M059J (cell line): ENCODE measurements around the gene DONSON. TPM values are rescaled to one million over a fixed set of nuclear protein-coding genes. Genes with fewer than 3 reads are reported as not detected.

Source experiments
- DNase-seq: peaks from one replicate; pipeline ENCODE4 v3.0.0-alpha.2; 2012; ENCODE audit warnings: low read depth
- total RNA-seq: library from RNA; depleted of rRNA; stranded (reverse); fragments of >200 nt; shearing (Covaris generic); gene quantifications from 2 replicates; pipeline ENCODE4 v1.2.3, GENCODE V29; 2014

The DONSON gene
- total RNA-seq, 1 experiment from 2014 or later: 106 TPM

- no peak for DNase-seq
Observed at GRCh38 chr21:33562389-33562788, 26.1 kb downstream of the DONSON start.

- no peak for DNase-seq
Observed at GRCh38 chr21:33561373-33561772, 27.1 kb downstream of the DONSON start.

- DNase-seq: no peak
Observed at GRCh38 chr21:33560965-33561364, 27.5 kb downstream of the DONSON start.

DNA sequence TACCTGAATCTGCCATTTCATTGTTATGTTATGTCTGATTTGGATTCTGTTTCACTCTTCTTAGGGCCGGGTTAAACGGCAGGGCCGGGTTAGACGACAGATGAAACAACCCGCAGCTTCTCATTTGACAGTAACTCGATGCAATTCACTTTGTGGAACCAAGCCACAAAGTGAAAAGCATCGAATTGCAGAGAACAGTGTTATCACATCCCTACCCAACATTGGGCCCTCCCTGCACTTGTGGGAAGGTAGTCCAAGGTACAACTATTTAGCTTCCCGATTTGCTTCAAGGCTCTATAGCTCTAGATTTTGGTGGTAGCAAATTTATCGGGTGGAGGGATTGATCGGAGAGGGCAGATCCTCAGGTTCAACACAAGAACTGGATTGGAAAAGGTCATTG is 28.7 kb downstream of the DONSON start:
- DNase-seq: no peak

DNA sequence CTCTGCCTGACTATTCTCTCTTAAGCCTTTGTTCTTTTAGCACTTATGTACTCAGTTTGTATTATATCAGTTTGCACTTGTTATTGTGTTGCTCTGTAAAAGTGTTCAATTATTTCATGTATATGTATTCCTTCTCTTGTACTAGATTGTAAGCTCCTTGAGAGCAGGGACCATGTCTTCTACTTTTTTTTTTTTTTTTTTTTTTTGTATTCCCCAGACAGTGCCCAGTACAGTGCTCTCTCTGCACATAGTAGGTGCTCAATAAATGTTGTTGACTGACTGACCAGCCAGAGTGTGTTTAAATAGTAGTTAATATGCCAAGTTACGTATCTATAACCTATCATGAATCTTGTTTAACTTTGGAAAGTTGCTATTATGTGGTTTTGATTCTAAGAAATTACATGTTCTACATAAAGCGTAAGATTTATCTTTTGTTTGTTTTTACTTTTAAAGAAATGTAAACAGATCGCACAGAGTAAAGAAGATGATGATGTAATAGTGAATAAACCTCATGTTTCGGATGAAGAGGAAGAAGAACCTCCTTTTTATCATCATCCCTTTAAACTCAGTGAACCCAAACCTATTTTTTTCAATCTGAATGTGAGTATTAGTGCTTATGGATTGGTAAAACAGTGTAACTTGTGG is 29.6 kb downstream of the DONSON start:
- no peak for DNase-seq

DNA sequence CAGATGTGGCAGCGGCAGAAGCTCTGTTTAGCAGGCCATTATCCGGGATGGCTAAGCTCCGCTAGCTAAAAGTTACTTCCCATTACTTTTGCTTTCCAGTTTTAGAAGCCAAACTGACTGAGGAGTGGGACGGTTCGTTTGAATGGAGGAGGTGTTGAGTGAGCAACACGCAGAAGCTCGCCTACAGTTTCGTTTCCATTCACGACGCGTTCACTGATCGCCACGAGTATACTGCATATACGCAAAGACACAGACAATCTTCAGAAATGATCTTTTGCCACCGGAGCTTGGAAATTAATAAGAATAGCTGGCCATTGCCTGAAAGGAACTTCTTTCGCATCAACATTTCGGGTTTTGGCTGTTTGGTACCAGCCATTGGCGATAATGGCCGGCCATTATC is 31.0 kb downstream of the DONSON start:
- DNase-seq: no peak

DNA sequence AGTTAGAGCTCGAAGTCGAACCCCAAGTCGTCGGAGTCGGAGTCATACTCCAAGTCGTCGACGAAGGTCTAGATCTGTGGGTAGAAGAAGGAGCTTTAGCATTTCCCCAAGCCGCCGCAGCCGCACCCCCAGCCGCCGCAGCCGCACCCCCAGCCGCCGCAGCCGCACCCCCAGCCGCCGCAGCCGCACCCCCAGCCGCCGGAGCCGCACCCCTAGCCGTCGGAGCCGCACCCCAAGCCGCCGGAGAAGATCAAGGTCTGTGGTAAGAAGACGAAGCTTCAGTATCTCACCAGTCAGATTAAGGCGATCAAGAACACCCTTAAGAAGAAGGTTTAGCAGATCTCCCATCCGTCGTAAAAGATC is 33.5 kb downstream of the DONSON start:
- DNase-seq: no peak

DNA sequence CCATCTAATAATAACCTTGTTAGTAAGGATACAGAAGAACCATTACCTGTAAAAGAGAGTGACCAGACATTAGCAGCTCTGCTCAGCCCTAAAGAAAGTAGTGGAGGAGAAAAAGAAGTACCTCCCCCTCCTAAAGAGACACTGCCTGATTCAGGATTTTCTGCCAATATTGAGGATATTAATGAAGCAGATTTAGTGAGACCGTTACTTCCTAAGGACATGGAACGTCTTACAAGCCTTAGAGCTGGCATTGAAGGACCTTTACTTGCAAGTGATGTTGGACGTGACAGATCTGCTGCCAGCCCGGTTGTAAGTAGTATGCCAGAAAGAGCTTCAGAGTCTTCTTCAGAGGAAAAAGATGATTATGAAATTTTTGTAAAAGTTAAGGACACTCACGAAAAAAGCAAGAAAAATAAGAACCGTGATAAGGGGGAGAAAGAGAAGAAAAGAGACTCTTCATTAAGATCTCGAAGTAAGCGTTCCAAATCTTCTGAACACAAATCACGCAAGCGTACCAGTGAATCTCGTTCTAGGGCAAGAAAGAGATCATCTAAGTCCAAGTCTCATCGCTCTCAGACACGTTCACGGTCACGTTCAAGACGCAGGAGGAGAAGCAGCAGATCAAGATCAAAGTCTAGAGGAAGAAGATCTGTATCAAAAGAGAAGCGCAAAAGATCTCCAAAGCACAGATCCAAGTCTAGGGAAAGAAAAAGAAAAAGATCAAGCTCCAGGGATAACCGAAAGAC is 34.1 kb downstream of the DONSON start:
- no peak for DNase-seq

- DNase-seq: no peak
Observed at GRCh38 chr21:33552999-33553598, 35.4 kb downstream of the DONSON start.

- DNase-seq: no peak
Observed at GRCh38 chr21:33552093-33552998, 36.1 kb downstream of the DONSON start.

DNA sequence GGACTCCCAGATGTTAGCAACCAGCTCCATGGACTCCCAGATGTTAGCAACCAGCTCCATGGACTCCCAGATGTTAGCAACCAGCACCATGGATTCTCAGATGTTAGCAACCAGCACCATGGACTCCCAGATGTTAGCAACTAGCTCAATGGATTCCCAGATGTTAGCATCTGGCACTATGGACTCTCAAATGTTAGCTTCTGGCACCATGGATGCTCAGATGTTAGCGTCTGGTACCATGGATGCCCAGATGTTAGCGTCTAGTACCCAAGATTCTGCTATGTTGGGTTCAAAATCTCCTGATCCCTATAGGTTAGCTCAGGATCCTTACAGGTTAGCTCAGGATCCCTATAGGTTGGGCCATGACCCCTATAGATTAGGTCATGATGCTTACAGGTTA is 36.8 kb downstream of the DONSON start:
- no peak for DNase-seq

- DNase-seq: no peak
Observed at GRCh38 chr21:33550772-33551660, 37.5 kb downstream of the DONSON start.

DNA sequence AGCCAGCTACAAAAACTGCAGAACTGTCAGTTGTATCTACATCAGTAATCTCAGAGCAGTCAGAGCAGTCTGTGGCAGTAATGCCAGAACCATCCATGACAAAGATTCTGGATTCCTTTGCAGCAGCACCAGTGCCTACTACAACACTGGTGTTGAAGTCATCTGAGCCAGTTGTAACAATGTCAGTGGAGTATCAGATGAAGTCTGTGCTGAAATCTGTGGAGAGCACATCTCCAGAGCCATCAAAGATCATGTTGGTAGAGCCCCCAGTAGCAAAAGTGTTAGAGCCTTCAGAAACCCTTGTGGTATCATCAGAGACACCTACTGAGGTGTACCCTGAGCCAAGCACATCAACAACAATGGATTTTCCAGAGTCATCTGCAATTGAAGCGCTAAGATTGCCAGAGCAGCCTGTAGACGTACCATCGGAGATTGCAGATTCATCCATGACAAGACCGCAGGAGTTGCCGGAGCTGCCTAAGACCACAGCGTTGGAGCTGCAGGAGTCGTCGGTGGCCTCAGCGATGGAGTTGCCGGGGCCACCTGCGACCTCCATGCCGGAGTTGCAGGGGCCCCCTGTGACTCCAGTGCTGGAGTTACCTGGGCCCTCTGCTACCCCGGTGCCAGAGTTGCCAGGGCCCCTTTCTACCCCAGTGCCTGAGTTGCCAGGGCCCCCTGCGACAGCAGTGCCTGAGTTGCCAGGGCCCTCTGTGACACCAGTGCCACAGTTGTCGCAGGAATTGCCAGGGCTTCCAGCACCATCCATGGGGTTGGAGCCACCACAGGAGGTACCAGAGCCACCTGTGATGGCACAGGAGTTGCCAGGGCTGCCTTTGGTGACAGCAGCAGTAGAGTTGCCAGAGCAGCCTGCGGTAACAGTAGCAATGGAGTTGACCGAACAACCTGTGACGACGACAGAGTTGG is 38.4 kb downstream of the DONSON start:
- DNase-seq: no peak

- no peak for DNase-seq
Observed at GRCh38 chr21:33546086-33546485, 42.4 kb downstream of the DONSON start.

- DNase-seq: no peak
Observed at GRCh38 chr21:33544451-33545195, 43.9 kb downstream of the DONSON start.

- peak; percentile 65 for DNase-seq
Observed at GRCh38 chr21:33543505-33544129, 44.9 kb downstream of the DONSON start.

- DNase-seq: peak; percentile 100
Observed at GRCh38 chr21:33542640-33543504, 45.6 kb downstream of the DONSON start, which contains the start of gene SON. SON (plus strand) TSS chr21:33543038; CDS start chr21:33543093, 55 bp downstream.
